HEK293 (cell line): Measurements from ENCODE around the gene LRRFIP1.

Experiments
- CTCF ChIA-PET: fragments of 350-600 bp; formaldehyde crosslinking; extraction: SDS; loops from one replicate; lab custom pipeline; 2021; ENCODE audit warnings: antibody characterized with exemption; lab: Yijun Ruan, JAX
- POLR2A ChIA-PET: fragments of 300-600 bp; formaldehyde crosslinking; extraction: SDS; loops from one replicate; lab custom pipeline; 2020; ENCODE audit warnings: antibody characterized with exemption, inconsistent platforms; lab: Yijun Ruan, JAX
- H3K27ac ChIP-seq: fragments of 200-500 bp; sonication (Bioruptor generic); 2 replicates; pipeline ENCODE4 v1.5.1; 2014; ENCODE audit warnings: low read depth, low read length, control low read depth, inconsistent platforms; ENCODE audit errors: extremely low read depth
- H3K36me3 ChIP-seq, 2 experiments: fragments of 200-500 bp in 1 of 2; sonication (Bioruptor generic) in 1 of 2; 1 replicate in 1 of 2; 2 replicates in 1 of 2; pipeline ENCODE4 v1.5.1; 2014 to 2017; ENCODE audit warnings: inconsistent platforms in 2 of 2, low read length in 2 of 2; ENCODE audit not compliant: control insufficient read depth in 2 of 2, insufficient read depth in 1 of 2
- H3K4me1 ChIP-seq: fragments of 200-500 bp; sonication (Bioruptor generic); 2 replicates; pipeline ENCODE4 v1.5.1; 2014; ENCODE audit warnings: mild to moderate bottlenecking, low read length, inconsistent platforms; ENCODE audit not compliant: control insufficient read depth, insufficient read depth
- H3K4me3 ChIP-seq: 2 replicates; pipeline ENCODE4 v1.5.1; 2011; ENCODE audit warnings: low read depth, mild to moderate bottlenecking, control low read depth, low read length, moderate library complexity
- H3K9me3 ChIP-seq: fragments of 200-500 bp; sonication (Bioruptor generic); 2 replicates; pipeline ENCODE4 v1.5.1; 2014; ENCODE audit warnings: low read depth, low read length, inconsistent platforms; ENCODE audit not compliant: control insufficient read depth, insufficient read depth
- BCL11B ChIP-seq: fragments of 450-650 bp; formaldehyde crosslinking; IDR thresholded peaks from 2 replicates; pipeline ENCODE4 v1.5.1; 2016; ENCODE audit warnings: low read depth, missing biosample characterization, missing genetic modification characterization
- EGR2 ChIP-seq: fragments of 450-650 bp; formaldehyde crosslinking; IDR thresholded peaks from 2 replicates; pipeline ENCODE4 v1.5.1; 2016; ENCODE audit warnings: low read depth, missing biosample characterization, missing genetic modification characterization
- GLIS2 ChIP-seq: fragments of 450-650 bp; formaldehyde crosslinking; IDR thresholded peaks from 2 replicates; pipeline ENCODE4 v1.5.1; 2016; ENCODE audit warnings: missing biosample characterization, missing genetic modification characterization
- PRDM10 ChIP-seq: fragments of 450-650 bp; formaldehyde crosslinking; IDR thresholded peaks from 2 replicates; pipeline ENCODE4 v1.5.1; 2016; ENCODE audit warnings: missing biosample characterization, missing genetic modification characterization
- SCRT1 ChIP-seq: fragments of 450-650 bp; formaldehyde crosslinking; IDR thresholded peaks from 2 replicates; pipeline ENCODE4 v1.5.1; 2016; ENCODE audit warnings: missing biosample characterization, missing genetic modification characterization, borderline replicate concordance
- SCRT2 ChIP-seq: fragments of 450-650 bp; formaldehyde crosslinking; IDR thresholded peaks from 2 replicates; pipeline ENCODE4 v1.5.1; 2016; ENCODE audit warnings: missing biosample characterization, missing genetic modification characterization
- SP2 ChIP-seq: fragments of 450-650 bp; formaldehyde crosslinking; IDR thresholded peaks from 2 replicates; pipeline ENCODE4 v1.5.1; 2016; ENCODE audit warnings: missing biosample characterization, missing genetic modification characterization
- YY1 ChIP-seq: fragments of 450-650 bp; formaldehyde crosslinking; IDR thresholded peaks from 2 replicates; pipeline ENCODE4 v1.5.1; 2018; ENCODE audit warnings: missing biosample characterization, missing genetic modification characterization
- YY2 ChIP-seq: fragments of 450-650 bp; formaldehyde crosslinking; IDR thresholded peaks from 2 replicates; pipeline ENCODE4 v1.5.1; 2016; ENCODE audit warnings: missing biosample characterization, missing genetic modification characterization
- ZNF133 ChIP-seq: fragments of 450-650 bp; formaldehyde crosslinking; IDR thresholded peaks from 2 replicates; pipeline ENCODE4 v1.5.1; 2016; ENCODE audit warnings: missing biosample characterization, missing genetic modification characterization
- ZNF37A ChIP-seq: fragments of 450-650 bp; IDR thresholded peaks from 2 replicates; pipeline ENCODE4 v1.5.1; 2018; ENCODE audit warnings: missing biosample characterization, missing genetic modification characterization
- ZNF404 ChIP-seq: fragments of 450-650 bp; formaldehyde crosslinking; IDR thresholded peaks from 2 replicates; pipeline ENCODE4 v1.5.1; 2017; ENCODE audit warnings: missing biosample characterization, missing genetic modification characterization
- ZNF423 ChIP-seq: fragments of 450-650 bp; formaldehyde crosslinking; IDR thresholded peaks from 2 replicates; pipeline ENCODE4 v1.5.1; 2016; ENCODE audit warnings: missing biosample characterization, missing genetic modification characterization
- ZNF426 ChIP-seq: fragments of 450-650 bp; formaldehyde crosslinking; IDR thresholded peaks from 2 replicates; pipeline ENCODE4 v1.5.1; 2017; ENCODE audit warnings: missing biosample characterization, missing genetic modification characterization, mild to moderate bottlenecking, inconsistent platforms, moderate library complexity
- ZNF473 ChIP-seq: fragments of 450-650 bp; formaldehyde crosslinking; IDR thresholded peaks from 2 replicates; pipeline ENCODE4 v1.5.1; 2017; ENCODE audit warnings: missing biosample characterization, missing genetic modification characterization
- ZNF513 ChIP-seq: fragments of 450-650 bp; IDR thresholded peaks from 2 replicates; pipeline ENCODE4 v1.5.1; 2018; ENCODE audit warnings: missing biosample characterization, missing genetic modification characterization
- ZNF560 ChIP-seq: fragments of 450-650 bp; formaldehyde crosslinking; IDR thresholded peaks from 2 replicates; pipeline ENCODE4 v1.5.1; 2017; ENCODE audit warnings: missing biosample characterization, missing genetic modification characterization, borderline replicate concordance
- ZNF626 ChIP-seq: fragments of 450-650 bp; sonication (Bioruptor Pico); formaldehyde crosslinking; IDR thresholded peaks from 2 replicates; pipeline ENCODE4 v1.5.1; 2018; ENCODE audit warnings: missing biosample characterization, missing genetic modification characterization, inconsistent platforms
- ZNF658 ChIP-seq: fragments of 450-650 bp; formaldehyde crosslinking; IDR thresholded peaks from 2 replicates; pipeline ENCODE4; 2016; ENCODE audit warnings: missing biosample characterization, missing genetic modification characterization
- ZNF843 ChIP-seq: fragments of 450-650 bp; formaldehyde crosslinking; IDR thresholded peaks from 2 replicates; pipeline ENCODE4 v1.5.1; 2016; ENCODE audit warnings: missing biosample characterization, missing genetic modification characterization

The LRRFIP1 gene

GRCh38 chr2:237653776-237654558, 26.6 kb downstream of the LRRFIP1 start:
- ChIA-PET POLR2A (no interaction called here), CTCF (no interaction called here)
- Histone ChIP-seq H3K36me3 (peaks cover 0 to 20% of the 10 kb centered on the region in 2 experiments; a peak in 1 of 3 replicates), H3K4me3 (no peak overlapping the region), H3K27ac (no peak overlapping the region), H3K4me1 (no peaks in the 10 kb centered on the region), H3K9me3 (no peaks in the 10 kb centered on the region)
- TF ChIP-seq ZNF37A (tag by site-specific recombination): no peak
- TF ChIP-seq YY1 (tag by site-specific recombination): no peak
- TF ChIP-seq BCL11B: no peak

- ChIA-PET POLR2A (no interaction called here), CTCF (no interaction called here)
- H3K9me3 ChIP-seq: no peaks in the 10 kb centered on the region
- peaks cover 0 to 6% of the 10 kb centered on the region in 2 experiments; a peak in 1 of 3 replicates for H3K36me3 ChIP-seq
- H3K4me3 ChIP-seq: no peak overlapping the region
- H3K4me1 ChIP-seq: no peaks in the 10 kb centered on the region; the same call in 1 of the 2 replicates
- H3K27ac ChIP-seq: no peak overlapping the region
- TF ChIP-seq ZNF423 (tag by site-specific recombination) (no peak), ZNF626 (tag by site-specific recombination) (no peak), ZNF133 (tag by site-specific recombination) (peak; percentile 92)
Measured at GRCh38 chr2:237657063-237657462, 29.7 kb downstream of the LRRFIP1 start.

GRCh38 chr2:237660381-237660900, 33.1 kb downstream of the LRRFIP1 start:
- H3K36me3 ChIP-seq: no peaks in the 10 kb centered on the region
- no peak for TF ChIP-seq SP2
- TF ChIP-seq SCRT2 (tag by site-specific recombination): peak; percentile 71
- TF ChIP-seq SCRT1 (tag by site-specific recombination): 0 out of 2 replicates have a peak, but pooled peaks have one; percentile 41
- H3K4me3 ChIP-seq: no peak overlapping the region
- CTCF ChIA-PET: no interaction called here
- POLR2A ChIA-PET: no interaction called here
- no peaks in the 10 kb centered on the region for H3K9me3 ChIP-seq
- no peak overlapping the region for H3K27ac ChIP-seq
- H3K4me1 ChIP-seq: peaks cover 2% of the 10 kb centered on the region; the same call in 1 of the 2 replicates

- no peaks in the 10 kb centered on the region for H3K36me3 ChIP-seq
- no peak overlapping the region for H3K4me3 ChIP-seq
- H3K27ac ChIP-seq: no peak overlapping the region
- CTCF ChIA-PET: no interaction called here
- POLR2A ChIA-PET: no interaction called here
- H3K4me1 ChIP-seq: peaks cover 2% of the 10 kb centered on the region; the same call in 1 of the 2 replicates
- H3K9me3 ChIP-seq: no peaks in the 10 kb centered on the region
- no peak for TF ChIP-seq ZNF426 (tag by site-specific recombination)
- TF ChIP-seq ZNF843 (tag by site-specific recombination): no peak
- no peak for TF ChIP-seq GLIS2
- TF ChIP-seq YY2 (tag by site-specific recombination): no peak
- no peak for TF ChIP-seq ZNF513 (tag by site-specific recombination)
- no peak for TF ChIP-seq EGR2
- TF ChIP-seq PRDM10 (tag by site-specific recombination): no peak
- no peak for TF ChIP-seq ZNF658 (tag by site-specific recombination)
- TF ChIP-seq ZNF473 (tag by site-specific recombination): no peak
- TF ChIP-seq ZNF404 (tag by site-specific recombination): no peak
- TF ChIP-seq ZNF560: no peak
Measured at GRCh38 chr2:237661270-237661669, 33.9 kb downstream of the LRRFIP1 start.
